Parathyroid adenoma (tissue), 2 donors: Measurements from ENCODE around the gene ITGBL1.

ENCODE experiments used
- H2AFZ ChIP-seq: fragments of 300-600 bp; sonication (generic); one replicate; pipeline ENCODE4 v1.7.0; 2017; ENCODE audit warnings: antibody characterized with exemption, mild to moderate bottlenecking
- H3K27ac ChIP-seq: fragments of 300-600 bp; sonication (generic); one replicate; pipeline ENCODE4 v1.7.0; 2017
- H3K27me3 ChIP-seq: fragments of 300-600 bp; sonication (generic); one replicate; pipeline ENCODE4 v1.7.0; 2017; ENCODE audit warnings: low read length; ENCODE audit not compliant: control insufficient read depth, insufficient read depth
- H3K36me3 ChIP-seq: fragments of 300-600 bp; sonication (generic); one replicate; pipeline ENCODE4 v1.7.0; 2017; ENCODE audit warnings: low read length; ENCODE audit not compliant: control insufficient read depth, insufficient read depth
- H3K4me1 ChIP-seq: fragments of 300-600 bp; sonication (generic); one replicate; pipeline ENCODE4 v1.7.0; 2017; ENCODE audit warnings: control low read depth
- H3K4me2 ChIP-seq: fragments of 300-600 bp; sonication (generic); one replicate; pipeline ENCODE4 v1.7.0; 2017; ENCODE audit warnings: low read length
- H3K4me3 ChIP-seq: fragments of 300-600 bp; sonication (generic); one replicate; pipeline ENCODE4 v1.7.0; 2017; ENCODE audit warnings: low read depth, low read length
- H3K79me2 ChIP-seq: fragments of 300-600 bp; sonication (generic); one replicate; pipeline ENCODE4 v1.7.0; 2017; ENCODE audit warnings: control low read depth
- H3K9ac ChIP-seq: fragments of 300-600 bp; sonication (generic); one replicate; pipeline ENCODE4 v1.7.0; 2017; ENCODE audit warnings: mild to moderate bottlenecking
- H3K9me3 ChIP-seq: fragments of 300-600 bp; sonication (generic); one replicate; pipeline ENCODE4 v1.7.0; 2017; ENCODE audit warnings: low read length; ENCODE audit not compliant: control insufficient read depth
- TF ChIP-seq, protein P1 (sequence below): fragments of 300-600 bp; sonication (generic); IDR thresholded peaks from one replicate; pipeline ENCODE4 v1.7.0; 2017; ENCODE audit warnings: antibody characterized with exemption, mild to moderate bottlenecking
- donor health status: primary hyperparathyroidism.

The ITGBL1 gene

DNA sequence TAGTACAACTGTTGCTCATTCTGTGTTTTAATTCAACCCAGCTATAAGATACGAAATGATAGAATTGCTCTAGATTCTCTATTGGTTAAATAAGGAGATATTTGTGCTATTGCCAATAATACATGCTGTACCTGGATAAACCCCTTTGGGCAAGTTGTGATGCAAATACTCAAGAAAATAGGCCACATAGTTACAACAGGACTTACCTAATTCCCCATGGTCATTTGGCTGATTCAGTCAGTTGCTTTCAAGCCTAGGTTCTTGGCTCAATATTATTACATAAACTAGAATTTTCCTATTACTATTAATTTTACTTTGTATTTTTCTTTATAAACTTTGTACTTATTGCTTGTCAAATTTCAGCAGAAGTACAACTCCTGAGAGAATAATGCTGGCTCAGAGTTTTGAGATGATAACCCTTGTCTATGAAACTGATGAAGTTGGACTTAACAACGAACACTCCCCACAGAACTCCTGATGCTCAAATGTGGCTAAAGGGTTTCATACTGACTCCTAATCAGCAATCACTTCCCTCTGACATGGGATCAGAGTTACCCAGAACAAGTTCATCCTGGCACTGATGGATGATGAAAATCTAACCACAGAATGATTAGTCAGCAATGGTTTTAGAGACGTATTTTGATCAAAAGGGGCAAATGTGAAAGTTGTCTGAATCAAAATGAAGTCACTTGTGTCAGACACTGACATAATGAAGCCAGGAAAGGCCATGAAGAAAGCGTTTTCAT is 221.1 kb downstream of the ITGBL1 start:
- Histone ChIP-seq H3K9me3 (no peaks in the 10 kb centered on the region), H2AFZ (no peak overlapping the region), H3K27me3 (no peaks in the 10 kb centered on the region), H3K27ac (no peak overlapping the region), H3K9ac (no peak overlapping the region), H3K4me2 (no peak overlapping the region), H3K79me2 (no peaks in the 10 kb centered on the region), H3K4me3 (no peak overlapping the region), H3K4me1 (no peaks in the 10 kb centered on the region), H3K36me3 (no peaks in the 10 kb centered on the region)
- TF ChIP-seq, protein P1, sequence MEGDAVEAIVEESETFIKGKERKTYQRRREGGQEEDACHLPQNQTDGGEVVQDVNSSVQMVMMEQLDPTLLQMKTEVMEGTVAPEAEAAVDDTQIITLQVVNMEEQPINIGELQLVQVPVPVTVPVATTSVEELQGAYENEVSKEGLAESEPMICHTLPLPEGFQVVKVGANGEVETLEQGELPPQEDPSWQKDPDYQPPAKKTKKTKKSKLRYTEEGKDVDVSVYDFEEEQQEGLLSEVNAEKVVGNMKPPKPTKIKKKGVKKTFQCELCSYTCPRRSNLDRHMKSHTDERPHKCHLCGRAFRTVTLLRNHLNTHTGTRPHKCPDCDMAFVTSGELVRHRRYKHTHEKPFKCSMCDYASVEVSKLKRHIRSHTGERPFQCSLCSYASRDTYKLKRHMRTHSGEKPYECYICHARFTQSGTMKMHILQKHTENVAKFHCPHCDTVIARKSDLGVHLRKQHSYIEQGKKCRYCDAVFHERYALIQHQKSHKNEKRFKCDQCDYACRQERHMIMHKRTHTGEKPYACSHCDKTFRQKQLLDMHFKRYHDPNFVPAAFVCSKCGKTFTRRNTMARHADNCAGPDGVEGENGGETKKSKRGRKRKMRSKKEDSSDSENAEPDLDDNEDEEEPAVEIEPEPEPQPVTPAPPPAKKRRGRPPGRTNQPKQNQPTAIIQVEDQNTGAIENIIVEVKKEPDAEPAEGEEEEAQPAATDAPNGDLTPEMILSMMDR: no peak

DNA sequence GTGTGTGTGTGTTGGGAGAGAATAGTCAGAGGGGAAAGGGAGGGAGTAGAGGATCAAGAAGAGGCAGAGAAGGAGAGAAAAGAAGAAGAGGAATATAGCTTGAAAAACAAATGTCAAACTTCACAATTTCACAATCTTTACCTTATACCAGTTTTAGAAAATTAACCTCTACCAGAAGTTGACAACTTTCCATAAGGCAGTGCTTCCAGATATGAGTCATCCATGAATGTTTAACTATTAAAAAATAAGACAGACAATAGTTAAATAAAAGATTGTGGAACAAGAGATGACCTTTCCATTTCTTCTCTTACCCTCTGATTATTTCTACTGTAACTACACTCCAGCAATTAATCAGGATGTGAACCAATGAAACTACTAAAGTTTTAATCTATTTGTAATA is 229.4 kb downstream of the ITGBL1 start:
- no peaks in the 10 kb centered on the region for H3K36me3 ChIP-seq
- no peaks in the 10 kb centered on the region for H3K79me2 ChIP-seq
- no peak overlapping the region for H3K27ac ChIP-seq
- no peaks in the 10 kb centered on the region for H3K27me3 ChIP-seq
- no peaks in the 10 kb centered on the region for H3K9me3 ChIP-seq
- no peak overlapping the region for H3K4me2 ChIP-seq
- no peak overlapping the region for H3K4me3 ChIP-seq
- TF ChIP-seq, protein P1: no peak
- no peak overlapping the region for H2AFZ ChIP-seq
- no peak overlapping the region for H3K9ac ChIP-seq
- H3K4me1 ChIP-seq: no peaks in the 10 kb centered on the region

DNA sequence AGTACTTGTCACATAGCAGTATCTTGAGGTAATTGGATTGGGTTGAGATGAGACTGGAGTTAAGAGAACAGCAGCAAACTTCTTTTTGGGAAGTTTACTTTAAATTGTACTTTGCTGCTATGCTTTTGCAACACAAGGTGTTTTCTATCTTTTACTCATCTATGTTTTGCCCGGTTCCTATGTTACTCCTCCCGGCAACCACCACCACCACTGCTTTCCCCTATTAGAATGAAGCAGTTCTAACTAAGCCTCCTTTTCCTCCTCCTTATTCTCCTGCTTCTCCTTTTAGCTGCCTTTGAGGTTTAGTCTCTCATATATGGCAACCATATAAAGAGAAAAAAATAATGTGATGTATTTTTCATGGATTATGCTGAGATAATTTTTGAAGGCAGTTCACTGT is 233.5 kb downstream of the ITGBL1 start:
- H3K4me1 ChIP-seq: no peaks in the 10 kb centered on the region
- H3K4me2 ChIP-seq: no peak overlapping the region
- no peaks in the 10 kb centered on the region for H3K9me3 ChIP-seq
- H3K27me3 ChIP-seq: no peaks in the 10 kb centered on the region
- no peaks in the 10 kb centered on the region for H3K36me3 ChIP-seq
- no peaks in the 10 kb centered on the region for H3K79me2 ChIP-seq
- no peak overlapping the region for H3K9ac ChIP-seq
- TF ChIP-seq, protein P1: no peak
- no peak overlapping the region for H3K4me3 ChIP-seq
- no peak overlapping the region for H3K27ac ChIP-seq
- no peak overlapping the region for H2AFZ ChIP-seq

DNA sequence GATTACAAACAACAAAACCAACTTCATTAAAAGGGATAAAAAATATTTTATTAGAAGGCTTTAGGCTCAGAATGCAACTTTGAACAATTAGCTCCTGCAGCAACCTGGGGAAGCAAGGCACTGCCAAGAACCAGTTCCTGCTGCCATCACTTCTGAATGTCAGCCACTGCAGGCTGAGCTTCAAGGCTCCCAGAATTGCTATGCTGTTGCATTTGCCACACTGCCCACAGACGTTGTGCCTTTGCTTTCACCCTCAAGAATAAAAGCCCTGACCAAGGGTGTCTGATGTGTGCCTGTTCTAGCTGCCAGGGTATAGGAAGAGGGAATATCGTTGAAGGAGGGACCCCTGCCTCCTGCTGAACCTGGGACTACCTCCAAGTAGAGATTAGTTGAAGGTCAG is 238.4 kb downstream of the ITGBL1 start:
- no peaks in the 10 kb centered on the region for H3K36me3 ChIP-seq
- H3K4me3 ChIP-seq: no peak overlapping the region
- TF ChIP-seq, protein P1: no peak
- H3K27ac ChIP-seq: no peak overlapping the region
- H3K79me2 ChIP-seq: no peaks in the 10 kb centered on the region
- H3K9me3 ChIP-seq: no peaks in the 10 kb centered on the region
- H3K4me2 ChIP-seq: no peak overlapping the region
- H3K9ac ChIP-seq: no peak overlapping the region
- H2AFZ ChIP-seq: no peak overlapping the region
- H3K4me1 ChIP-seq: no peaks in the 10 kb centered on the region
- no peaks in the 10 kb centered on the region for H3K27me3 ChIP-seq

DNA sequence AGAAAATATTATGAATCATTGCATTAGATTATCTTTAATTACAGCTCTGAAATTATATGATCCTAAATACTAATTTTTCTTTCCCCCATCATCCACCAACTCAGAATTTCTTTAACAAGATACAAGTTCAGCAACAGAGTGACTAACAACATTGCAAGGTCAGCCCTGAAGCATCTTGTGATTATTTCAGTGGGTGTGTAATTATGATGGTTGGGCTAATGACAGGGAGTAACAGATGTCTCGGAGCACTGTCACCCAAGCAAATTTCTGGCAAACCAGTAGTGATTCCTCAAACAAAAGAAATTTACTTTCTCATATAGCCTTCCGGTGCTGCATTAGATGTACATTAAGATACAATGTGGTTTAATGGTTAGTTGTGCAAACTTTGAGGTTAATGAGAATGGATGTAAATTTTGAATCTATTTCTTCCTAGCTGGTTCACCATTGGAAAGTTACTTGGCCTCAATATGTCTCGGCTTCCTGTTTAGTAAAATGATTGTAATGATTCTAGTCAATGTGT is 238.9 kb downstream of the ITGBL1 start:
- TF ChIP-seq, protein P1: no peak
- Histone ChIP-seq H3K27me3 (no peaks in the 10 kb centered on the region), H3K4me3 (no peak overlapping the region), H3K79me2 (no peaks in the 10 kb centered on the region), H3K36me3 (no peaks in the 10 kb centered on the region), H3K27ac (no peak overlapping the region), H3K9ac (no peak overlapping the region), H3K9me3 (no peaks in the 10 kb centered on the region), H3K4me1 (no peaks in the 10 kb centered on the region), H3K4me2 (no peak overlapping the region), H2AFZ (no peak overlapping the region)
